Urinary bladder (tissue), 4 donors: ENCODE results near the gene TWF1. TPM values are rescaled to one million over a fixed set of nuclear protein-coding genes. Genes with fewer than 3 reads are reported as not detected.

ENCODE experiments used
- DNase-seq: peaks from one replicate; pipeline ENCODE4 v3.0.0-alpha.2; 2015; ENCODE audit errors: extremely low spot score
- H3K27ac ChIP-seq: one replicate; pipeline ENCODE4 v1.5.1; 2013; ENCODE audit warnings: low read depth, mild to moderate bottlenecking, moderate library complexity
- H3K36me3 ChIP-seq: one replicate; pipeline ENCODE4 v1.6.1; 2013; ENCODE audit warnings: mild to moderate bottlenecking, moderate library complexity; ENCODE audit not compliant: insufficient read depth
- H3K4me1 ChIP-seq: one replicate; pipeline ENCODE4 v1.6.1; 2013; ENCODE audit warnings: mild to moderate bottlenecking, moderate library complexity; ENCODE audit not compliant: insufficient read depth
- H3K4me3 ChIP-seq: one replicate; pipeline ENCODE4 v1.5.1; 2013; ENCODE audit warnings: low read depth, low read length
- WGBS: extraction: QIAGEN DNeasy Blood & Tissue Kit; methylation state at CpG from one replicate; pipeline ENCODE4 v1.1.7; 2013; 5-methylcytosine and 5-hydroxymethylcytosine counted together
- polyA plus RNA-seq: library from polyadenylated mRNA; stranded (reverse); fragments of 200-250 nt; gene quantifications from one replicate; pipeline ENCODE4 v1.2.3, GENCODE V29; 2013
- total RNA-seq: library from RNA; depleted of rRNA; stranded (reverse); fragments of >200 nt; gene quantifications from one replicate; pipeline ENCODE4 v1.2.3, GENCODE V29; 2014
- donor health status: healthy with polysubstance abuse.
- donor health status: healthy.

TWF1 gene
- total and polyA plus RNA-seq, 2 donors = 58.6 to 137 TPM

- H3K27ac ChIP-seq = no peak overlapping the region
- DNase-seq = no peak
- H3K36me3 ChIP-seq = no peaks in the 10 kb centered on the region
- 84% methylated on average over 3 of the region's 3 CpGs for WGBS
- no peaks in the 10 kb centered on the region for H3K4me1 ChIP-seq
- H3K4me3 ChIP-seq = no peak overlapping the region
Measured at GRCh38 chr12:43826681-43827080, 20.6 kb upstream of the TWF1 start.

- Histone ChIP-seq H3K4me3 (no peak overlapping the region), H3K36me3 (no peaks in the 10 kb centered on the region), H3K4me1 (no peaks in the 10 kb centered on the region), H3K27ac (no peak overlapping the region)
- DNase-seq = no peak
- 90% methylated on average over 8 of the region's 8 CpGs for WGBS
Measured at GRCh38 chr12:43824207-43824775, 18.2 kb upstream of the TWF1 start.

DNA sequence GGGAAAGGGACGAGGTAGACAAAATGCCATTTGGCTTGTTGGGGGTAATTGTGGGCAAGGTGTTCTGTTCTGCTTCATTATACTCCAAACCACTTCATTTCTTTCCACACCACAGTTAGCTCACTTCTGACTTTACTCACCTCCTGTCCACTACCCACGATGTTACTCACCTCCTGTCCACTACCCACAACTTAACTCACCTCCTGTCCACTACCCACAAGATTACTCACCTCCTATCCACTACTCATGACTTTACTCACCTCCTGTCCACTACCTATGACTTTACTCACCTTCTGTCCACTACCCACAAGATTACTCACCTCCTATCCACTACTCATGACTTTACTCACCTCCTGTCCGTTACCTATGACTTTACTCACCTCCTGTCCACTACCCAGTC, 10.1 kb upstream of the TWF1 start:
- Histone ChIP-seq H3K4me1 (no peaks in the 10 kb centered on the region), H3K27ac (no peak overlapping the region), H3K4me3 (no peak overlapping the region), H3K36me3 (no peaks in the 10 kb centered on the region)
- DNase-seq = no peak
- WGBS = 71% methylated on average over 3 of the region's 3 CpGs

GRCh38 chr12:43815416-43815815, 9.3 kb upstream of the TWF1 start:
- Histone ChIP-seq H3K36me3 (no peaks in the 10 kb centered on the region), H3K4me1 (no peaks in the 10 kb centered on the region), H3K4me3 (no peak overlapping the region), H3K27ac (no peak overlapping the region)
- no peak for DNase-seq
- 55% methylated on average over 3 of the region's 3 CpGs for WGBS

DNA sequence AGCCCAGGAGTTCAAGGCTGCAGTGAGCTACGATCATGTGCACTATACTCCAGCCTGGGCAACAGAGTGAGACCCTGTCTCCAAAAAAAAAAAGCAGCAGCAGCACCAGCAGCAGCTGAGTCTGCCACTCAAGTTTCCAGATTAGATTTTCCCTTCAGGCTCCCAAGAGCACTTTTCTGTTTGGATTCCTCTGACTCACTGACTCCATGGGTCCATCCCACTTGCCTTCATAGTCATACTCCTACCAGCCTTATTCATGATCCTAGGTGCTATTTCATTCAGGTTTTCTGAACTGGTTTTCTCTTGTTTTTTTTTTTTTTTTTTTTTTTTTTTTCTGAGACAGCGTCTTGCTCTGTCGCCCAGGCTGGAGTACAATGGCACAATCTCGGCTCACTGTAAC, 6.8 kb upstream of the TWF1 start:
- H3K4me1 ChIP-seq = no peaks in the 10 kb centered on the region
- no peak overlapping the region for H3K27ac ChIP-seq
- DNase-seq = no peak
- H3K36me3 ChIP-seq = no peaks in the 10 kb centered on the region
- WGBS = 96% methylated on average over 4 of the region's 4 CpGs
- no peak overlapping the region for H3K4me3 ChIP-seq

GRCh38 chr12:43812057-43812456, 5.9 kb upstream of the TWF1 start:
- H3K36me3 ChIP-seq = no peaks in the 10 kb centered on the region
- DNase-seq = peak; percentile 15
- H3K4me1 ChIP-seq = no peaks in the 10 kb centered on the region
- H3K4me3 ChIP-seq = no peak overlapping the region
- no peak overlapping the region for H3K27ac ChIP-seq
- WGBS = 86% methylated on average over 2 of the region's 2 CpGs

- H3K4me1 ChIP-seq = no peaks in the 10 kb centered on the region
- no peak for DNase-seq
- no peaks in the 10 kb centered on the region for H3K36me3 ChIP-seq
- no peak overlapping the region for H3K27ac ChIP-seq
- H3K4me3 ChIP-seq = no peak overlapping the region
- WGBS = 73% methylated on average over 3 of the region's 3 CpGs
Measured at GRCh38 chr12:43807386-43807785, 1.3 kb upstream of the TWF1 start.

- no peaks in the 10 kb centered on the region for H3K36me3 ChIP-seq
- peak overlapping the region; percentile 100 for H3K27ac ChIP-seq
- 2% methylated on average over 3 of the region's 3 CpGs for whole genome bisulfite sequencing
- no peaks in the 10 kb centered on the region for H3K4me1 ChIP-seq
- no peak for DNase-seq
- H3K4me3 ChIP-seq = peak overlapping the region; percentile 80
Measured at GRCh38 chr12:43806737-43807072, 588 bp upstream of the TWF1 start.

DNA sequence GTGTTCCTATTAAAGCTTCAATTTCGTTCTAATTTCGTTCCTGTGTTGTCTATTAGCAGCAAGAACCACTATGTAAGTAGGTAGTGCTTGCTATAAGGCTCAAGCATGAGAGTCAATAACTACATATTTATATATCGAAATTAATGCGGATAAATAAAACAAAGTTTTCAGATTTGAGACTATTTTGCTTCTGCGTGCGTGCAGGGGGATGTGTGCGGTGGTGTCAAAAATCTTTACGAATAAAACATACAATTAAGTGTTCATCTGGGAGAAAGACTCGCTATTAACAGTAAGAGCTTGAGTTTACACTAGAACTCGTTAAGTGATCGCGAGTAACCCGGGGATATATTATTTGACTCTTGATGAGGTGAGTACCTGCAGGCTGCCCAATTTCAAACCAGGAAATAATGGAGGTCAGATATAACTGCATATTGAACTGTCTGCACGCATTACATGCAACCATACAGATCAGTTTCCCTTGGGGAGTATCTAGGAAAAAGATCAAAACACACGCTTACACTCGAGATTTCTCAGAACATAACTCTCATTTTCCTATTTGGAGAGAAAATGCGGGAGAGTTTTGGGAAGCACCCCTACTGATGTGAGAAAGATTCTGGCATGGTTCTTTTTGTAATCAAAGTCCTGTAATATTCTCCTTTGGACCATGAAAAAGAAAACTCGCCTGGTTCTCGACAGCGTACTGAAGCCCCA, 813 bp downstream of the TWF1 start:
- DNase-seq = no peak
- 6% methylated on average over 20 of the region's 20 CpGs for WGBS
- Histone ChIP-seq H3K36me3 (no peaks in the 10 kb centered on the region), H3K4me3 (peak overlapping the region; percentile 80), H3K4me1 (no peaks in the 10 kb centered on the region), H3K27ac (peak overlapping the region; percentile 100)

- Histone ChIP-seq H3K36me3 (no peaks in the 10 kb centered on the region), H3K27ac (no peak overlapping the region), H3K4me1 (no peaks in the 10 kb centered on the region), H3K4me3 (no peak overlapping the region)
- 77% methylated on average over 4 of the region's 4 CpGs for WGBS
- DNase-seq = no peak
Measured at GRCh38 chr12:43797561-43798217, 8.4 kb downstream of the TWF1 start.

DNA sequence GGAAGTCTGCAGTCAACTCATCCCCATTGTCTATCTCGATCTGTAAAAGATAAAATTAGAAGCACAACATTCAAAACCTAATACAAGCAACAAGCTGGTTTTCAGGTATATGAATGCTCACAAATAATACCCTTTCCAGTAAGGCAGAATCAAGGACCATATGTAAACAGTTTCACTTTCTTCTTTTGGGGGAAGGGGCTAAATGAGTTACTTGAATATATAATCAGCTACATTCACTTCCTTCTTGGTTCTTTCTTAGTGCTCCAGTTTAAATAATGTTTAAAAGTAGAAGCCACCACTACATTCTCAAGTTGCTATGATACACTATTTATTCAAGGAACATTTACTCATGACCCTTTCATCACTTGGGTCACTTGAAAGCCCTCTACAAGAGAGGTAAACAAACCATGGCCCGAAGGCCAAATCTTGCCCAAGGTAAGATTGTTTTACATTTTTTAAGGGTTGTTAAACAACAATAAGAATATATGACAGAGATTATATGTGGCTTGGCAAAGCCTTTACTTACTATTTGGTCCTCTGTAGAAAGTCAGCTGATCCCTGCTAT, 10.3 kb downstream of the TWF1 start:
- H3K4me3 ChIP-seq = no peak overlapping the region
- H3K27ac ChIP-seq = no peak overlapping the region
- 76% methylated on average over 2 of the region's 2 CpGs for WGBS
- no peak for DNase-seq
- no peaks in the 10 kb centered on the region for H3K4me1 ChIP-seq
- H3K36me3 ChIP-seq = no peaks in the 10 kb centered on the region

GRCh38 chr12:43789941-43790340, 16.2 kb downstream of the TWF1 start:
- peaks cover 6% of the 10 kb centered on the region for H3K36me3 ChIP-seq
- H3K4me3 ChIP-seq = no peak overlapping the region
- DNase-seq = no peak
- H3K4me1 ChIP-seq = no peaks in the 10 kb centered on the region
- H3K27ac ChIP-seq = no peak overlapping the region

DNA sequence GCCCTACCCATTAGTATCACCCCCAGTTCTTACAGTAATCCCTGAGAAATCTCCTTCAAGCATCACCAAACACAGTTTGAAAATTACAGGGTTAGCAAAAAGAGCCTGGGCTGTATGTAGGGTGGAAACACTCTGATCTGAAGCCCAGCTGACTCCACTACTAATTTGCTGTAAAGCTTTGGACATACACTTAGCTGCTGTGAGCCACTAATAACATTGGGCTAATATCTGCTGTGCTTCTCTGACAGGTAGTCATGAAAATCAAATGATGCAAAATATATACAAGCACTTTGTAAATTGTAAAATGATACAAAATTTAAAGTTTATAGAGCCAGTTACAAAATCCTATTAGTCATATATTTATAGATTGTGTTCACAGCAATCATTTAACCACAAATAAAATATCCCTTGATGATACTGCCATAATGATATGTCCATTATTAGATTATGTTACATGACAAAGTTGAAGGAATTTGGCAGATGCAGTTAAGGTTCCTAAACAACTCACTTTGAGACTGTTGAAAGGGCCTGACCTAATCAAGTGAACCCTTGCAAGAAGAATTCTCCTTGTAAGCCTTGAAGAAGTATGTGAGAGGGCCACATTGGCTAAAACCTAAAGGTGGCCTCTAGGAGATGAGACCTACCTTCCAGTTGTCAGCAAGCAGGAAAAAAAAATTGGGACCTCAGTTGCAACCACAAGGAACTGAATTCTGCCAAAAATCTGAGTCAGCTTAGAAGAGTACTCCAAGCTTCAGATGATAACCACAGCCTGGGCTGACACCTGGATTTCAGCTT, 19.0 kb downstream of the TWF1 start:
- H3K4me3 ChIP-seq = no peak overlapping the region
- peaks cover 11% of the 10 kb centered on the region for H3K36me3 ChIP-seq
- DNase-seq = no peak
- H3K27ac ChIP-seq = no peak overlapping the region
- H3K4me1 ChIP-seq = no peaks in the 10 kb centered on the region
